ENCODE data around the gene ZNF248.

DNA sequence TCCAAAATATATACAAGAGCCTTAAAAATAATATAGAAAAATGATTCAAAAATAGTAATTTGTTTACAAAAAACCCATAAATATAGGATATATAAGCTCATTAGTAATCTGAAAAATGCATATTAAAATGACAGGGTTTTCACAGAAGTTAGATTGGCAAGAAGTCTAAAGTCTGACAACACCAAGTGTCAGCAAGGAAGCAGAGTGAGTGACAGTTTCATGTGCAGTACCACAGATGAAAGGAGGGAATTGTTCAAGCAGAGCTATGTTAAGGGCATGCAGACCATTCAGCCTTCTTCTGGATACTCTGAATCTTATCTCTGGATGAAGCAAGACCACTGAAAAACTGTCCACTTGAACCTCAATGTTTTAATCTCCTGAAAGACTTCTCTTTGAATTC is 55.9 kb downstream of the ZNF248 start:
- TF ChIP-seq, protein P1, sequence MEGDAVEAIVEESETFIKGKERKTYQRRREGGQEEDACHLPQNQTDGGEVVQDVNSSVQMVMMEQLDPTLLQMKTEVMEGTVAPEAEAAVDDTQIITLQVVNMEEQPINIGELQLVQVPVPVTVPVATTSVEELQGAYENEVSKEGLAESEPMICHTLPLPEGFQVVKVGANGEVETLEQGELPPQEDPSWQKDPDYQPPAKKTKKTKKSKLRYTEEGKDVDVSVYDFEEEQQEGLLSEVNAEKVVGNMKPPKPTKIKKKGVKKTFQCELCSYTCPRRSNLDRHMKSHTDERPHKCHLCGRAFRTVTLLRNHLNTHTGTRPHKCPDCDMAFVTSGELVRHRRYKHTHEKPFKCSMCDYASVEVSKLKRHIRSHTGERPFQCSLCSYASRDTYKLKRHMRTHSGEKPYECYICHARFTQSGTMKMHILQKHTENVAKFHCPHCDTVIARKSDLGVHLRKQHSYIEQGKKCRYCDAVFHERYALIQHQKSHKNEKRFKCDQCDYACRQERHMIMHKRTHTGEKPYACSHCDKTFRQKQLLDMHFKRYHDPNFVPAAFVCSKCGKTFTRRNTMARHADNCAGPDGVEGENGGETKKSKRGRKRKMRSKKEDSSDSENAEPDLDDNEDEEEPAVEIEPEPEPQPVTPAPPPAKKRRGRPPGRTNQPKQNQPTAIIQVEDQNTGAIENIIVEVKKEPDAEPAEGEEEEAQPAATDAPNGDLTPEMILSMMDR (IDR thresholded peaks at IDR 0.05; ENCODE audit: insufficient read depth, low read depth, low read length): no peak
- TF ChIP-seq EZH2 (IDR thresholded peaks at IDR 0.05; ENCODE audit: insufficient read depth, low read length): no peak

Data from astrocyte (in vitro differentiated cells and primary cell).